Measurements from ENCODE around the gene KIF26B.

GRCh38 chr1:245288796-245289195 lies 134.0 kb downstream of the KIF26B start:
- TF ChIP-seq CTCF (IDR thresholded peaks at IDR 0.05) (no peak), POLR2A (IDR thresholded peaks at IDR 0.05) (no peak)
